Spleen (tissue), 11 donors: ENCODE measurements around the gene SMAD7. TPM values are rescaled to one million over a fixed set of nuclear protein-coding genes. Genes with fewer than 3 reads are reported as not detected.

Source experiments
- DNase-seq: peaks from one replicate; pipeline ENCODE4 v3.0.0-alpha.2; 2020
- H3K27ac ChIP-seq, 8 donors: fragments of 200-600 bp; sonication (generic) in 7 of 8; 1 replicate in 4 of 8; 2 replicates in 4 of 8; pipeline versions ENCODE4 v1.5.0 to v1.8.0; 2016 to 2021; ENCODE audit warnings: inconsistent platforms in 4 of 8, mild to moderate bottlenecking in 4 of 8, moderate library complexity in 1 of 8
- H3K27me3 ChIP-seq, 7 donors: fragments of 200-600 bp; sonication (generic) in 6 of 7; replicated peaks in 1 of 7; 1 replicate in 4 of 7; 2 replicates in 3 of 7; pipeline versions ENCODE4 v1.5.0 to v1.8.0; 2016 to 2021; ENCODE audit warnings: inconsistent platforms in 3 of 7, mild to moderate bottlenecking in 1 of 7
- H3K36me3 ChIP-seq, 6 donors: fragments of 200-600 bp; sonication (generic) in 5 of 6; 1 replicate in 4 of 6; 2 replicates in 2 of 6; pipeline versions ENCODE4 v1.5.0 to v1.8.0; 2016 to 2021; ENCODE audit warnings: inconsistent platforms in 2 of 6
- H3K4me1 ChIP-seq, 6 donors: fragments of 200-600 bp; sonication (generic) in 5 of 6; 1 replicate in 3 of 6; 2 replicates in 3 of 6; pipeline versions ENCODE4 v1.5.0 to v1.8.0; 2016 to 2021; ENCODE audit warnings: inconsistent platforms in 3 of 6
- H3K4me3 ChIP-seq, 8 donors: fragments of 200-600 bp; sonication (generic) in 7 of 8; 1 replicate in 4 of 8; 2 replicates in 4 of 8; pipeline versions ENCODE4 v1.5.0 to v1.8.0; 2016 to 2021; ENCODE audit warnings: inconsistent platforms in 4 of 8, mild to moderate bottlenecking in 4 of 8, moderate library complexity in 2 of 8
- H3K9me3 ChIP-seq, 8 donors: fragments of 200-600 bp; sonication (generic) in 7 of 8; 1 replicate in 4 of 8; 2 replicates in 4 of 8; pipeline versions ENCODE4 v1.5.0 to v1.8.0; 2016 to 2021; ENCODE audit warnings: inconsistent platforms in 4 of 8
- POLR2A ChIP-seq, 3 donors: fragments of 450-650 bp; IDR thresholded peaks; one replicate each; pipeline ENCODE4 v1.5.1; 2017; ENCODE audit warnings: antibody characterized with exemption in 3 of 3, mild to moderate bottlenecking in 1 of 3
- POLR2AphosphoS5 ChIP-seq, 3 donors: sonication (generic); formaldehyde crosslinking; IDR thresholded peaks; one replicate each; pipeline ENCODE4 v1.5.1; 2017; ENCODE audit warnings: antibody characterized with exemption in 3 of 3
- WGBS, 5 donors: extraction: QIAGEN DNeasy Blood & Tissue Kit in 3 of 5; methylation state at CpG; one replicate each; pipeline versions ENCODE4 v1.1.5 to v1.1.7; 2013 to 2018; 5-methylcytosine and 5-hydroxymethylcytosine counted together
- intact Hi-C: fragments of 100-400 bp; cut with DNase I; formaldehyde crosslinking; loops from one replicate; pipeline ENCODE4 v1.15.0; 2023; ENCODE audit warnings: low total_unique reads
- polyA plus RNA-seq, 3 donors: library from polyadenylated mRNA; stranded (reverse); fragments of 200-250 nt; gene quantifications; one replicate each; pipeline ENCODE4 v1.2.1, GENCODE V29; 2013
- total RNA-seq, 7 donors: library from RNA; depleted of rRNA in 3 of 7; stranded (reverse); fragments of >200 nt in 3 of 7; fragmentation: NEBNext Ultra II Directional in 4 of 7; extraction: Animal tissue kit (Norgen Biotek cat#: 25700) in 4 of 7; gene quantifications; one replicate each; pipeline versions ENCODE4 v1.1.0 to v1.2.1, GENCODE V29; 2016 to 2021
- TF ChIP-seq, protein P1 (sequence below), 11 experiments: fragments of 200-600 bp in 7 of 11; fragments of 450-650 bp in 4 of 11; sonication (generic) in 4 of 11; IDR thresholded peaks in 8 of 11; conservative IDR thresholded peaks in 3 of 11; 1 replicate in 7 of 11; 2 replicates in 4 of 11; pipeline versions ENCODE4 v1.4.0 to v1.8.0; 2016 to 2021; ENCODE audit warnings: antibody characterized with exemption in 11 of 11, inconsistent platforms in 4 of 11, mild to moderate bottlenecking in 1 of 11
- donor health status: healthy with polysubstance abuse.
- donor health status: DM: no; HTN: no; CAD: no; lungs with moderate emphysema.
- donor health status: DM: no; HTN: no; CAD: no.
- donor health status: Bipolar disorder and iron deficiency.
- donor health status: healthy.
- donor health status: DM: no; HTN: no; CAD: no.
- donor health status: DM: yes; HTN: yes; CAD: no.

SMAD7 gene
- total and polyA plus RNA-seq, 10 donors, result 2.5 to 21.2 (median 15.2) TPM

DNA sequence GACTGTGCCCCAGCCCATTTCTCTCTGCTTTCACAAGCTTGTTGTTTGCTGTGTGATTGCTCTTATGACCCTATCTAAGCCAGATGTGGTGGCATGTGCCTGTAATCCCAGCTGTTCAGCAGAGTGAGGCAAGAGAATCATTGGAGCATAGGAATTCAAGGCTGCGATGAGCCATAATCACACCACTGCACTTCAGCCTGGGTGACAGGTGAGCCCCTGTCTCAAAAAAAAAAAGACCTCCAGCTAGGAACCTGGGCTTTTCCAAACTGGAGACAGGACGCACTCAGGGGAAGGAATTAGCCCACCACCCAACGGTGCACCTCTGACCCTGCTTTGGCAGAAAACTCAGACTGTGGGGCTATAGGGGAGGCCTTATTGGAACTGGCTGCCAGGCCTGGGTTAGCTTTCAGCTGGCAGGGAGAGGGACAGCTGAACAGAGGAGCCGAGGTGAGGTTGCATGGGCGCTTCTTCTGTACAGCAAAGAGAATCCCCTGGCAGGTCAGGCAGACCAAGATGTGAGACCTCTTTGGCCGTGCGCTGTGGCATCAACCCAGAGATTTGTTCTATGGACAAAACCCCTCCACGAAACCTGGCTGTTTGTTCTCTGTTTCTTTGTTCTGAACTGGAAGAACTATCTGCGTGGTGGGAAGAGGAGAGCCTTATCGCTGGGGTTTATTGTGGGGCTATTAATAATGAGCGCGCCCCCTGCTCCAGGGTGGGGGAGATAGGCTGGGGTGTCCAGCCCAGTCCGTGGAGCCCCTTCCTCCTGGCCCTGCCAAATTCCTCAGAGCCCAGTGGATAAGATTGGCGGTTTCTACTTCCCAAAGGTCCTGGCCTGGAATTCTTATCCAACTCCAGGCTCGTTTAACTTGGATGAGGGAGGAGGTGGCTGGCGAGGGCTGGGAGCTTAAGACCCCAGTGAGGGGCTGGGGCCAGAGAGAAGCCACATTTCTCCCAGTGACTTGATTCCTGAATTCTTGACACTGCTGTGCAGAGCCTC is 38.8 kb upstream of the SMAD7 start:
- peak overlapping the region in 2 of 8 donors; percentile 1 to 46 for H3K27ac ChIP-seq
- WGBS, 5 donors, result 81 to 91% (median 85%) methylated on average over 15 to 16 of the region's 16 CpGs
- TF ChIP-seq POLR2AphosphoS5 (IDR thresholded peaks at IDR 0.05) (no peak), POLR2A (IDR thresholded peaks at IDR 0.05) (no peak)
- TF ChIP-seq, protein P1, sequence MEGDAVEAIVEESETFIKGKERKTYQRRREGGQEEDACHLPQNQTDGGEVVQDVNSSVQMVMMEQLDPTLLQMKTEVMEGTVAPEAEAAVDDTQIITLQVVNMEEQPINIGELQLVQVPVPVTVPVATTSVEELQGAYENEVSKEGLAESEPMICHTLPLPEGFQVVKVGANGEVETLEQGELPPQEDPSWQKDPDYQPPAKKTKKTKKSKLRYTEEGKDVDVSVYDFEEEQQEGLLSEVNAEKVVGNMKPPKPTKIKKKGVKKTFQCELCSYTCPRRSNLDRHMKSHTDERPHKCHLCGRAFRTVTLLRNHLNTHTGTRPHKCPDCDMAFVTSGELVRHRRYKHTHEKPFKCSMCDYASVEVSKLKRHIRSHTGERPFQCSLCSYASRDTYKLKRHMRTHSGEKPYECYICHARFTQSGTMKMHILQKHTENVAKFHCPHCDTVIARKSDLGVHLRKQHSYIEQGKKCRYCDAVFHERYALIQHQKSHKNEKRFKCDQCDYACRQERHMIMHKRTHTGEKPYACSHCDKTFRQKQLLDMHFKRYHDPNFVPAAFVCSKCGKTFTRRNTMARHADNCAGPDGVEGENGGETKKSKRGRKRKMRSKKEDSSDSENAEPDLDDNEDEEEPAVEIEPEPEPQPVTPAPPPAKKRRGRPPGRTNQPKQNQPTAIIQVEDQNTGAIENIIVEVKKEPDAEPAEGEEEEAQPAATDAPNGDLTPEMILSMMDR (IDR thresholded peaks at IDR 0.05 in 8 of 11, conservative IDR thresholded peaks at IDR 0.05 in 3 of 11), result no peak

DNA sequence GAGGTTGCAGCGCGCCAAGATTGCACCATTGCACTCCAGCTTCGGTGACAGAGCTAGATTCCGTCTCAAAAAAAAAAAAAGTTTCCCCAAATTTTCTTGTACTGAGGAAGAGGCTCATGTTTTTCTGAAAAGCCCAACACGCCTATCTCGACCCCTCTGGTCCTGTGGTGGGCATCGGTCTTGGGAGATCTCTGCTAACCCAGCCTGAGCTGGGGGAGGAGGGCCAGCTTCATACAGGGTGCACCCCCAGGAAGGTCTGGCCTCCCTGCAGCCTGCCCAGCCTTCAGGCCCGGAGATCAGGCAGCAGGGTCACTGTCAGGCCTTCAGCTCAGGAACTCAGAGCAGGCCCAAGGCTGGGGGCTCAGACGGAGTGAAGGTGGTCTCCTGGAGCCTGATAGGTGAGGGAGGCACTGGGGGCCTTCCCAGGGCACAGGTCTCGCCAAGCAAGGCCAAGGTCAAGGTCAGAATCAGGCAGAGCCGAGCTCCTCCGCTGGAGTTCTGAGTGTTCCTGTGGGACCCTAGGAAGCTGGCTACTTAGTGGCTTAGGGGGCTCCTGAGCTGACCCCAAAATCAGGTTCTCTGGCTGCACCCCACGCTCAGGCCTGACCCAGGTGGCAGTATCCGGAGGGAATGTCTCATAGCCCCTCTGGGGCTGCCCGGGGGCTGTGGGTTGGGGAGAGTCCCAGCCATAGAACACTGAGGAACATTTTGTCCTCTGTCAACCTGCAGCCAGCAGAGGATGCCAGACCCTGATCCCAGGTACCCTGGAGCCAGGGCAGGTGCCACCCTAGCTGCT is 37.9 kb upstream of the SMAD7 start:
- Histone ChIP-seq H3K36me3 (no peaks in the 10 kb centered on the region), H3K4me3 (no peak overlapping the region), H3K27me3 (no peaks in the 10 kb centered on the region), H3K9me3 (no peaks in the 10 kb centered on the region), H3K27ac (peak overlapping the region in 4 of 8 donors; percentile 1 to 46 (median 18)), H3K4me1 (peaks cover 14 to 72% (median 28%) of the 10 kb centered on the region in 6 donors)
- 78 to 92% (median 86%) methylated on average over 11 to 15 of the region's 15 CpGs for WGBS, 5 donors
- peak; percentile 58 for DNase-seq
- TF ChIP-seq POLR2A (IDR thresholded peaks at IDR 0.05), result no peak
- TF ChIP-seq POLR2AphosphoS5 (IDR thresholded peaks at IDR 0.05), result no peak
- TF ChIP-seq, protein P1 (IDR thresholded peaks at IDR 0.05 in 8 of 11, conservative IDR thresholded peaks at IDR 0.05 in 3 of 11), result no peak
- intact Hi-C loops, result no loop called here

More for the DNA sequence above, 38.8 kb upstream of the SMAD7 start:
- Histone ChIP-seq H3K27me3 (no peaks in the 10 kb centered on the region), H3K4me3 (no peak overlapping the region), H3K4me1 (peaks cover 14 to 73% (median 28%) of the 10 kb centered on the region in 6 donors), H3K36me3 (no peaks in the 10 kb centered on the region), H3K9me3 (no peaks in the 10 kb centered on the region)
- no peak for DNase-seq
- intact Hi-C loops, result no loop called here

DNA sequence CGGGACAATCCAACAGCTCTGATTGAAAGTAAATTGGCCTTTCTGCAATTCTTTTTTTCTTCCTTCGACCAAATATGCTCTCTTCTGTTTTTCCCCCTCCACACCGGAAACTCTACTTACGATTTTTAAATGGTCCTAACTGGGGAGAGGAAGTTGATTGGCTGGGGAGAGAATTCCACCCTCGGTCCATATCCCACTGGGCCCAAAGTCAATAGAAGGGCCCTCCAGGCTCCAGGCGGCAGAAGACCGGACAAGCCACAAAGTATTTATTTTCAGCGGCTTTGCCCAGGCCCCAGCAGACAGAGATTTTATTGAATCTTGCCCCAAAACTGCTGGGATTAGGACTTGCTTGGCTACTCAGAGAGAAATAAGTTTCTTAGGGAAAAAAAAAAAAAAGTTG is 37.1 kb upstream of the SMAD7 start:
- Histone ChIP-seq H3K4me1 (peaks cover 10 to 72% (median 22%) of the 10 kb centered on the region in 6 donors), H3K9me3 (no peaks in the 10 kb centered on the region), H3K27me3 (no peaks in the 10 kb centered on the region), H3K36me3 (no peaks in the 10 kb centered on the region), H3K27ac (peak overlapping the region in 4 of 8 donors; percentile 23 to 55 (median 36)), H3K4me3 (no peak overlapping the region)
- intact Hi-C loops, result no loop called here
- TF ChIP-seq, protein P1 (IDR thresholded peaks at IDR 0.05 in 8 of 11, conservative IDR thresholded peaks at IDR 0.05 in 3 of 11), result no peak
- TF ChIP-seq POLR2AphosphoS5 (IDR thresholded peaks at IDR 0.05) (no peak), POLR2A (IDR thresholded peaks at IDR 0.05) (no peak)
- WGBS, 5 donors, result 68 to 81% (median 76%) methylated on average over 8 of the region's 8 CpGs
- no peak for DNase-seq
